Neural progenitor cell (in vitro differentiated cells): ENCODE measurements around the gene DDAH1. TPM values are rescaled to one million over a fixed set of nuclear protein-coding genes. Genes with fewer than 3 reads are reported as not detected.

ENCODE experiments used
- DNase-seq: peaks from one replicate; pipeline ENCODE4 v3.0.0-alpha.2; 2016; ENCODE audit warnings: low spot score
- H2AFZ ChIP-seq: fragments of 200-600 bp; sonication (generic); replicated peaks from 2 replicates; pipeline ENCODE4 v1.6.1; 2016; ENCODE audit warnings: antibody characterized with exemption
- H3F3A ChIP-seq: fragments of 200-600 bp; sonication (generic); 2 replicates; pipeline ENCODE4 v1.6.1; 2016; ENCODE audit warnings: antibody characterized with exemption, low read depth
- H3K27ac ChIP-seq: fragments of 200-600 bp; sonication (generic); 2 replicates; pipeline ENCODE4 v1.5.1; 2016; ENCODE audit warnings: mild to moderate bottlenecking
- H3K27me3 ChIP-seq: fragments of 200-600 bp; sonication (generic); 2 replicates; pipeline ENCODE4 v1.6.1; 2016; ENCODE audit warnings: mild to moderate bottlenecking, moderate library complexity
- H3K36me3 ChIP-seq: fragments of 200-600 bp; sonication (generic); 2 replicates; pipeline ENCODE4 v1.5.1; 2016
- H3K4me1 ChIP-seq: fragments of 200-600 bp; sonication (generic); 2 replicates; pipeline ENCODE4 v1.6.1; 2016; ENCODE audit warnings: mixed run types
- H3K4me2 ChIP-seq: fragments of 200-600 bp; sonication (generic); 2 replicates; pipeline ENCODE4 v1.6.1; 2016
- H3K4me3 ChIP-seq: fragments of 200-600 bp; sonication (generic); 2 replicates; pipeline ENCODE4 v1.5.1; 2016
- H3K79me2 ChIP-seq: fragments of 200-600 bp; sonication (generic); 2 replicates; pipeline ENCODE4 v1.6.1; 2016; ENCODE audit warnings: low read depth
- H3K9ac ChIP-seq: fragments of 200-600 bp; sonication (generic); 2 replicates; pipeline ENCODE4 v1.6.1; 2016
- H3K9me3 ChIP-seq: fragments of 200-600 bp; sonication (generic); 2 replicates; pipeline ENCODE4 v1.5.1; 2016; ENCODE audit warnings: low read depth
- H4K20me1 ChIP-seq: fragments of 200-600 bp; sonication (generic); 2 replicates; pipeline ENCODE4 v1.6.1; 2016; ENCODE audit warnings: low read depth
- H3K27ac Mint-ChIP-seq: 3 replicates; pipeline ENCODE4 v1.8.0; 2021; ENCODE audit warnings: mixed read lengths
- H3K27me3 Mint-ChIP-seq: 2 replicates; pipeline ENCODE4 v1.8.0; 2022; ENCODE audit warnings: low read depth, mild to moderate bottlenecking, inconsistent platforms, moderate library complexity, mixed read lengths; ENCODE audit not compliant: insufficient read depth
- H3K36me3 Mint-ChIP-seq: 3 replicates; pipeline ENCODE4 v1.8.0; 2021; ENCODE audit warnings: mixed read lengths
- H3K4me1 Mint-ChIP-seq: 3 replicates; pipeline ENCODE4 v1.8.0; 2021; ENCODE audit warnings: mixed read lengths
- H3K4me3 Mint-ChIP-seq: 3 replicates; pipeline ENCODE4 v1.8.0; 2021; ENCODE audit warnings: mild to moderate bottlenecking, moderate library complexity, mixed read lengths
- H3K9me3 Mint-ChIP-seq: 3 replicates; pipeline ENCODE4 v1.8.0; 2020; ENCODE audit warnings: mixed read lengths
- EZH2 ChIP-seq: fragments of 200-600 bp; sonication (generic); IDR thresholded peaks from 2 replicates; pipeline ENCODE4 v1.6.1; 2017; ENCODE audit warnings: antibody characterized with exemption, mild to moderate bottlenecking, moderate library complexity
- EZH2phosphoT487 ChIP-seq: fragments of 200-600 bp; sonication (generic); IDR thresholded peaks from 2 replicates; pipeline ENCODE4 v1.6.1; 2017; ENCODE audit warnings: antibody characterized with exemption
- total RNA-seq: library from RNA; depleted of rRNA; stranded (reverse); fragments of >200 nt; gene quantifications from 2 replicates; pipeline ENCODE4 v1.2.3, GENCODE V29; 2015; ENCODE audit warnings: low replicate concordance
- TF ChIP-seq, protein P1 (sequence below): fragments of 200-600 bp; sonication (generic); IDR thresholded peaks from 2 replicates; pipeline ENCODE4 v1.5.1; 2017; ENCODE audit warnings: antibody characterized with exemption, mild to moderate bottlenecking

Gene DDAH1
- total RNA-seq, 1 donor from 2014 or later, result 23.1 TPM

DNA sequence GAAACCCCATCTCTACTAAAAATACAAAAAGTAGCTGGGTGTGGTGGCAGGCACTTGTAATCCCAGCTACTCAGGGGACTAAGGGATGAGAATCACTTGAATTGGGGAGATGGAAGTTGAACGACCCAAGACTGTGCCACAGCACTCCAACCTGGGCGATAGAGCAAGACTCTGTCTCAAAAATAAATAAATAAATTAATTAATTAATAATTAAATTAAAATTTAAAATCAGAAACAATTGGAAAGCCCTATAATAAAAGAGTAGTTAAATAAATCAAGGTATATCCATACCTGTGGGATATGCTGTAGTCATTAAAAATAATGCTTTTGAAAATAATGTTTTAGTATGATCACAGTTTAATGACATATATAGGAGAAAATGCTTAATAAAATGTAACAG is 15.6 kb upstream of the DDAH1 start:
- no peak overlapping the region for H3K4me3 Mint-ChIP-seq
- no peaks in the 10 kb centered on the region for H3K27me3 Mint-ChIP-seq
- DNase-seq, result no peak
- Histone ChIP-seq H3K9me3 (no peaks in the 10 kb centered on the region), H3K9ac (no peak overlapping the region), H3K79me2 (no peaks in the 10 kb centered on the region), H2AFZ (no peak overlapping the region), H3K4me3 (no peak overlapping the region), H3K27me3 (no peaks in the 10 kb centered on the region), H3K4me1 (no peaks in the 10 kb centered on the region), H3K4me2 (no peak overlapping the region), H4K20me1 (no peaks in the 10 kb centered on the region), H3K27ac (no peak overlapping the region), H3F3A (no peaks in the 10 kb centered on the region), H3K36me3 (no peaks in the 10 kb centered on the region)
- TF ChIP-seq, protein P1, sequence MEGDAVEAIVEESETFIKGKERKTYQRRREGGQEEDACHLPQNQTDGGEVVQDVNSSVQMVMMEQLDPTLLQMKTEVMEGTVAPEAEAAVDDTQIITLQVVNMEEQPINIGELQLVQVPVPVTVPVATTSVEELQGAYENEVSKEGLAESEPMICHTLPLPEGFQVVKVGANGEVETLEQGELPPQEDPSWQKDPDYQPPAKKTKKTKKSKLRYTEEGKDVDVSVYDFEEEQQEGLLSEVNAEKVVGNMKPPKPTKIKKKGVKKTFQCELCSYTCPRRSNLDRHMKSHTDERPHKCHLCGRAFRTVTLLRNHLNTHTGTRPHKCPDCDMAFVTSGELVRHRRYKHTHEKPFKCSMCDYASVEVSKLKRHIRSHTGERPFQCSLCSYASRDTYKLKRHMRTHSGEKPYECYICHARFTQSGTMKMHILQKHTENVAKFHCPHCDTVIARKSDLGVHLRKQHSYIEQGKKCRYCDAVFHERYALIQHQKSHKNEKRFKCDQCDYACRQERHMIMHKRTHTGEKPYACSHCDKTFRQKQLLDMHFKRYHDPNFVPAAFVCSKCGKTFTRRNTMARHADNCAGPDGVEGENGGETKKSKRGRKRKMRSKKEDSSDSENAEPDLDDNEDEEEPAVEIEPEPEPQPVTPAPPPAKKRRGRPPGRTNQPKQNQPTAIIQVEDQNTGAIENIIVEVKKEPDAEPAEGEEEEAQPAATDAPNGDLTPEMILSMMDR, result no peak
- no peak for TF ChIP-seq EZH2phosphoT487
- no peak for TF ChIP-seq EZH2
- no peaks in the 10 kb centered on the region for H3K36me3 Mint-ChIP-seq
- H3K9me3 Mint-ChIP-seq, result no peaks in the 10 kb centered on the region
- H3K4me1 Mint-ChIP-seq, result no peaks in the 10 kb centered on the region
- no peak overlapping the region for H3K27ac Mint-ChIP-seq

DNA sequence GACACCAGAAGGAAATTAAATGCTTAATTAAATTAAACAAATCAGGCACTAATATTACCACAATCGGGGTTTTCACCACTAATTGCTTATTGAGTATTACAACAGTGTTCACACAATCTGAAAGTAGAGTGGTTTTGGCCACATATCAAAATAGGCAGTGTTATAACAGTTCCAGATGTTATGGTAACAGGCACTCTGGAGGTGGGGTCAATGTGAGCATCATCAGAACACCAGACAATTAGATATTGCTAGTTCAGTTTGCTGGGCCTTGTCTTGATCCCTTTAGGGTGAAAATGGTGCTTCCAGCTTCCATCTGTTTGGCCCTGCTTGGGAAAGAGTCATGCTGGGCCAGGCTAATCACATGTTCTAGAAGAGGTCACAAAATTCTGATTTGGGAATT is 14.5 kb upstream of the DDAH1 start:
- H3K36me3 ChIP-seq, result no peaks in the 10 kb centered on the region
- no peaks in the 10 kb centered on the region for H4K20me1 ChIP-seq
- no peaks in the 10 kb centered on the region for H3K27me3 Mint-ChIP-seq
- no peaks in the 10 kb centered on the region for H3K79me2 ChIP-seq
- H3K4me3 Mint-ChIP-seq, result no peak overlapping the region
- H3K4me1 ChIP-seq, result peaks cover 2% of the 10 kb centered on the region
- TF ChIP-seq EZH2phosphoT487, result no peak
- TF ChIP-seq, protein P1, result no peak
- no peak for TF ChIP-seq EZH2
- H3K9ac ChIP-seq, result no peak overlapping the region
- no peak overlapping the region for H3K27ac Mint-ChIP-seq
- no peaks in the 10 kb centered on the region for H3K27me3 ChIP-seq
- no peaks in the 10 kb centered on the region for H3K9me3 ChIP-seq
- H3K36me3 Mint-ChIP-seq, result no peaks in the 10 kb centered on the region
- H3K4me3 ChIP-seq, result no peak overlapping the region
- no peak overlapping the region for H3K4me2 ChIP-seq
- no peaks in the 10 kb centered on the region for H3K9me3 Mint-ChIP-seq
- no peak overlapping the region for H3K27ac ChIP-seq
- DNase-seq, result no peak
- H3F3A ChIP-seq, result no peaks in the 10 kb centered on the region
- H2AFZ ChIP-seq, result no peak overlapping the region
- H3K4me1 Mint-ChIP-seq, result no peaks in the 10 kb centered on the region

DNA sequence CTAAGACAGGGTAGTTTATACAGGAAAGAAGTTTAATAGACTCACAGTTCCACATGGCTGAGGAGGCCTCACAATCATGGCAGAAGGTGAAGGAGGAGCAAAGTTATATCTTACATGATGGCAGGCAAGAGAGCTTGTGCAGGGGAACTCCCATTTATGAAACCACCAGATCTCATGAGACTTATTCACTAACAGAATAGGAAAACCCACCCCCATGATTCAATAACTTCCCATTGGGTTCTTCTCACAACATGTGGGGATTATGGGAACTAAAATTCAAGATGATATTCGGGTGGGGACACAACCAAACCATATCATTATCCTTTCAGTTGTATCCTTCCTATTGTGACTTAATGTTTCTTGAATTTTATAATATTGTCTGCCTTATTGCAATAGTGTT is 13.4 kb upstream of the DDAH1 start:
- Mint-ChIP-seq H3K36me3 (no peaks in the 10 kb centered on the region), H3K4me3 (no peak overlapping the region)

More for the DNA sequence above, 13.4 kb upstream of the DDAH1 start:
- no peak overlapping the region for H3K27ac ChIP-seq
- H3F3A ChIP-seq, result no peaks in the 10 kb centered on the region
- no peak overlapping the region for H2AFZ ChIP-seq
- no peaks in the 10 kb centered on the region for H3K27me3 Mint-ChIP-seq
- no peak overlapping the region for H3K9ac ChIP-seq
- no peak for DNase-seq
- no peaks in the 10 kb centered on the region for H3K79me2 ChIP-seq
- H3K4me1 Mint-ChIP-seq, result peaks cover 2% of the 10 kb centered on the region
- no peaks in the 10 kb centered on the region for H4K20me1 ChIP-seq
- no peaks in the 10 kb centered on the region for H3K9me3 ChIP-seq
- H3K4me1 ChIP-seq, result peaks cover 6% of the 10 kb centered on the region
- H3K27me3 ChIP-seq, result no peaks in the 10 kb centered on the region
- TF ChIP-seq, protein P1, result no peak
- TF ChIP-seq EZH2 (no peak), EZH2phosphoT487 (no peak)
- no peak overlapping the region for H3K4me3 ChIP-seq
- no peaks in the 10 kb centered on the region for H3K9me3 Mint-ChIP-seq
- no peak overlapping the region for H3K4me2 ChIP-seq
- no peaks in the 10 kb centered on the region for H3K36me3 ChIP-seq
- no peak overlapping the region for H3K27ac Mint-ChIP-seq
